NCI-H1417 treated with DMSO at 0.1 percent for 48 hours (cell line): ENCODE measurements around the gene ANKRD6.
"Not testable (repeated sequence)": the region's sequence is repeated elsewhere in the genome, so short reads cannot be mapped to it uniquely, and the experiment has no call there.

Experiments used
- DNase-seq: peaks from one replicate; lab custom pipeline; 2025; lab: John Stamatoyannopoulos, UW

ANKRD6 gene

GRCh38 chr6:89432875-89433251, at the start of gene ANKRD6:
Gene ANKRD6 (plus strand): TSS chr6:89433152. CDS start chr6:89566977, 133,825 bp downstream.
- no peak for DNase-seq

GRCh38 chr6:89385156-89385667, 47.7 kb upstream of the ANKRD6 start:
- DNase-seq = no peak

GRCh38 chr6:89385846-89386245, 47.1 kb upstream of the ANKRD6 start:
- no peak for DNase-seq

GRCh38 chr6:89386917-89387491, 45.9 kb upstream of the ANKRD6 start:
- no peak for DNase-seq

- DNase-seq = no peak
Observed at GRCh38 chr6:89387516-89388201, 45.3 kb upstream of the ANKRD6 start.

GRCh38 chr6:89388846-89389245, 44.1 kb upstream of the ANKRD6 start:
- DNase-seq = no peak

- DNase-seq = no peak
Observed at GRCh38 chr6:89392823-89393222, 40.1 kb upstream of the ANKRD6 start.

GRCh38 chr6:89393659-89394058, 39.3 kb upstream of the ANKRD6 start:
- DNase-seq = no peak

GRCh38 chr6:89397884-89398283, 35.1 kb upstream of the ANKRD6 start:
- not testable (repeated sequence) for DNase-seq

- DNase-seq = no peak
Observed at GRCh38 chr6:89398762-89399525, 34.0 kb upstream of the ANKRD6 start.

- DNase-seq = no peak
Observed at GRCh38 chr6:89400050-89400449, 32.9 kb upstream of the ANKRD6 start.

- DNase-seq = no peak
Observed at GRCh38 chr6:89400912-89401399, 32.0 kb upstream of the ANKRD6 start.

GRCh38 chr6:89402776-89403175, 30.2 kb upstream of the ANKRD6 start:
- no peak for DNase-seq

GRCh38 chr6:89404512-89404911, 28.4 kb upstream of the ANKRD6 start:
- DNase-seq = no peak

GRCh38 chr6:89406141-89406540, 26.8 kb upstream of the ANKRD6 start:
- DNase-seq = no peak

GRCh38 chr6:89409461-89410035, 23.4 kb upstream of the ANKRD6 start:
- DNase-seq = no peak

- no peak for DNase-seq
Observed at GRCh38 chr6:89410231-89410761, 22.7 kb upstream of the ANKRD6 start.

- no peak for DNase-seq
Observed at GRCh38 chr6:89410788-89411144, 22.2 kb upstream of the ANKRD6 start.

- no peak for DNase-seq
Observed at GRCh38 chr6:89411145-89412070, 21.5 kb upstream of the ANKRD6 start.

GRCh38 chr6:89412071-89413005, 20.6 kb upstream of the ANKRD6 start, which contains the start of gene RRAGD:
Gene RRAGD (minus strand): TSS chr6:89412273. CDS start chr6:89411993, 280 bp downstream.
- no peak for DNase-seq
